Measurements from ENCODE around the gene PNPLA2.
A peak's percentile ranks its signal among the peaks of the same experiment; 100 is the strongest.

PNPLA2 gene

GRCh38 chr11:828506-829175, 9.9 kb downstream of the PNPLA2 start:
- Histone ChIP-seq H3K4me1 (peaks cover 0 to 88% (median 54%) of the 10 kb centered on the region in 4 donors), H3K36me3 (peaks cover 23 to 24% (median 23%) of the 10 kb centered on the region in 3 donors), H3K27ac (peak overlapping the region in 1 of 2 donors; percentile 41), H3K9me3 (no peaks in the 10 kb centered on the region), H3K27me3 (peaks cover 0 to 81% of the 10 kb centered on the region in 2 donors), H3K4me3 (no peak overlapping the region)
- TF ChIP-seq CTCF (IDR thresholded peaks at IDR 0.05): no peak
- no peak for DNase-seq
- intact Hi-C loops (cut with DNase I; ENCODE audit: low total_unique reads): no loop called here

GRCh38 chr11:829176-829846, 10.6 kb downstream of the PNPLA2 start:
- no peak for TF ChIP-seq CTCF (IDR thresholded peaks at IDR 0.05)
- intact Hi-C loops (cut with DNase I; ENCODE audit: low total_unique reads): no loop called here
- Histone ChIP-seq H3K27ac (peak overlapping the region in 1 of 2 donors; percentile 41), H3K4me3 (peak overlapping the region; percentile 41), H3K36me3 (peaks cover 16 to 17% (median 17%) of the 10 kb centered on the region in 3 donors), H3K4me1 (peaks cover 0 to 88% (median 61%) of the 10 kb centered on the region in 4 donors), H3K27me3 (peaks cover 0 to 78% of the 10 kb centered on the region in 2 donors), H3K9me3 (no peaks in the 10 kb centered on the region)
- DNase-seq: peak in 1 of 2 donors; percentile 78

- H3K4me1 ChIP-seq: peaks cover 0 to 88% (median 66%) of the 10 kb centered on the region in 4 donors
- TF ChIP-seq CTCF (IDR thresholded peaks at IDR 0.05): no peak
- DNase-seq: no peak
- intact Hi-C loops (cut with DNase I; ENCODE audit: low total_unique reads): no loop called here
- no peaks in the 10 kb centered on the region for H3K9me3 ChIP-seq
- H3K27ac ChIP-seq: peak overlapping the region in 1 of 2 donors; percentile 41
- H3K36me3 ChIP-seq: peaks cover 10 to 12% (median 11%) of the 10 kb centered on the region in 3 donors
- H3K4me3 ChIP-seq: peak overlapping the region; percentile 41
- peaks cover 0 to 72% of the 10 kb centered on the region in 2 donors for H3K27me3 ChIP-seq
Measured at GRCh38 chr11:829847-830294, 11.2 kb downstream of the PNPLA2 start.

GRCh38 chr11:830295-831117, 11.8 kb downstream of the PNPLA2 start:
- Histone ChIP-seq H3K27ac (peak overlapping the region in 1 of 2 donors; percentile 41), H3K4me1 (peaks cover 0 to 89% (median 72%) of the 10 kb centered on the region in 4 donors), H3K9me3 (no peaks in the 10 kb centered on the region), H3K27me3 (peaks cover 0 to 66% of the 10 kb centered on the region in 2 donors), H3K4me3 (peak overlapping the region; percentile 41), H3K36me3 (peaks cover 4 to 5% (median 5%) of the 10 kb centered on the region in 3 donors)
- peak in 1 of 2 donors; percentile 91 for DNase-seq
- no peak for TF ChIP-seq CTCF (IDR thresholded peaks at IDR 0.05)
- intact Hi-C loops (cut with DNase I; ENCODE audit: low total_unique reads): no loop called here

GRCh38 chr11:831118-831864, 12.6 kb downstream of the PNPLA2 start:
- intact Hi-C loops (cut with DNase I; ENCODE audit: low total_unique reads): no loop called here
- Histone ChIP-seq H3K9me3 (no peaks in the 10 kb centered on the region), H3K4me3 (peak overlapping the region in 1 of 2 donors; percentile 41), H3K27me3 (peaks cover 0 to 59% of the 10 kb centered on the region in 2 donors), H3K36me3 (peaks cover 6 to 7% (median 6%) of the 10 kb centered on the region in 3 donors), H3K4me1 (peaks cover 0 to 90% (median 77%) of the 10 kb centered on the region in 4 donors), H3K27ac (no peak overlapping the region)
- no peak for DNase-seq
- TF ChIP-seq CTCF (IDR thresholded peaks at IDR 0.05): no peak

Measured in tibial artery (tissue), 4 donors.